8988T (cell line): ENCODE results near the gene PCAT6.

ENCODE experiments used
- DNase-seq: peaks from one replicate; pipeline ENCODE4 v3.0.0; 2011

The PCAT6 gene

DNA sequence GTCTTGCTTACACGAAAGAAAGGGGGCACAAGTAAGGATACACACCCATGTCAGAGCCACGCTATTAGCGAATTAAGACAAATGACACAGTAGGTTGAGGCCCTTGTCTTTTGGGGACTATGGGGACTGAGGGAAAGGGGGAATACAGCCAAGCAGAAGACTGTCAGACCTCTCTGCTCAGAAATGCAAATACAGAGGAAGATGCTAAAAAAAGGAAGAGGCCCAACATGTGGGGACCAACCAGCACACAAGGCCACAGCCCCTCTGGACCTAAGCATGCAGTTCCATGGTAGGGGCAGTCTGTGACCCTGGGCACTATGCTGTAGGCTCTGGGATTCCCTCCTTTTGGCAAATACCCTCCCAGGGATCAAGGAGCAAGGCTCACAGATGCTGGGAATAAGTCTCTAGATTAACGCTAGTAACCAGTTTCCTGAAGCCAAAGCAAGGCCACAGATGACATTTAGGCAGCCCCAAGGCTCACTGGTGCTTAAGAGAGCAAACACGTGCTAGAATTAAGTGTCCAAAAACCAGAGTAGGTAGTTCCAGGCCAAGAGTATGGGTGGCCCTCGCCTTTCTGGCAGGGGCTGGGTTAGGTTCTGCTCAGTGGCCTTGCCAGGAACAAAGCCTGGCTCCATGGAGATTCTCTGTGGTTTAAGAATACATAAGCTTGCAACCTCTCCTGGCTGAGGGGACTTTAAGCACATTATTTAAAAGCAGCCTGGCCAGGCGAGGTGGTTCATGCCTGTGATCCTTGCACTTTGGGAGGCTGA is 40.0 kb downstream of the PCAT6 start:
- DNase-seq = no peak

- peak; percentile 62 for DNase-seq
Measured at GRCh38 chr1:202852163-202852904, 41.6 kb downstream of the PCAT6 start.

- DNase-seq = no peak
Measured at GRCh38 chr1:202854787-202855186, 44.0 kb downstream of the PCAT6 start.

- no peak for DNase-seq
Measured at GRCh38 chr1:202856014-202856413, 45.3 kb downstream of the PCAT6 start.

DNA sequence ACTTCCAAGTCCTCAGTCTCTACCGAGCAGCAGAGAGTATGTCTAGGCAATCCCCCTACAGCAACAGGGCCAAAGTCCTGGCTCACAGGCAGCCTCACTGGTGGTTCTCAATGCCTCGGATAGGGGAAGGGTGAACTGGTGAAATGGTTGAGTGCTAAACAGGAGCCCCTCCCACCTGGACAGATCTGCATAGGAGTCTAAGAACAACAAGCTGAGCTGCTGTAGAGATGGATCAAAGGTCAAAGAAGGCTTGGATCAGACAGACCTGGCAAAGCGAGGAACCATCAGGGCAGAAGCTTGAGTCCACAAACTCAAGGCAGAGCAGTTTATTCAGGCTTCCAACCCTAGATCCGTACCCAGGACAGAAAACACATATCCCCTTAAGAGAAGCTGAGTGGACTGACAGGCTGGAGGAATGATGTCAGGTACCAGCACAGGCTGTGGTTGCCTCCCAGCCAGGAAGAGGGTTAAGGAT is 46.4 kb downstream of the PCAT6 start:
- DNase-seq = no peak

DNA sequence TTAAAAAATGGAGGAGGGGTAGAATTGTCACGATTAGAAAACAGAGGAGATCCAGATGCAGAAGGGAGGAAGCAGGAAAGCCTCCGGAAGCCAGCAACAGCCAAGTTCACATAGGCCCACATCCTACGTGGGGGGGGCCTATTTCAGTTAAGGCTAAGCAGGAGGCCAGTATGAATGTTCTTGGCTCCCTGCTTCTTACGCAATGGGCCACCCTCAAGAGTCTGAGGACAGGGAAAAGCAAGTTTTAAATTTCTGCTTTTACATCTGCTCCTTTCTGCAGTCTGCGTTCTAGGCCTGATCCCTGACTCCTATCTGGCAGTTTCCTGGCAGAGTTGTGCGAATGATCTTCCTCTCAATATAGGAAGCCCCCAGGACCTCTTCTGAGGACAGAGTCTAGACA is 47.6 kb downstream of the PCAT6 start:
- DNase-seq = no peak

GRCh38 chr1:202858789-202859414 is 48.1 kb downstream of the PCAT6 start:
- no peak for DNase-seq

GRCh38 chr1:202860744-202861419 is 50.1 kb downstream of the PCAT6 start:
- peak; percentile 51 for DNase-seq
